SK-N-SH treated with all-trans-retinoic acid at 6 μM for 48 hours (cell line): Measurements from ENCODE around the gene SDHB.

Experiments
- ATAC-seq: fragments of 200-7000 bp; cut with Tn5 transposase; 3 replicates; pipeline ENCODE4 v1.9.1; 2020; ENCODE audit warnings: mild to moderate bottlenecking, moderate library complexity
- ARNTL ChIP-seq: fragments of 450-650 bp; formaldehyde crosslinking; IDR thresholded peaks from 2 replicates; pipeline ENCODE4 v1.5.0; 2020; ENCODE audit warnings: low read depth, mild to moderate bottlenecking, moderate library complexity, borderline replicate concordance
- BACH2 ChIP-seq: fragments of 250-450 bp; sonication (Bioruptor Pico); IDR thresholded peaks from 2 replicates; pipeline ENCODE4 v1.9.0; 2021; ENCODE audit warnings: mild to moderate bottlenecking, borderline replicate concordance
- CREB5 ChIP-seq: fragments of 250-450 bp; sonication (Bioruptor Pico); IDR thresholded peaks from 2 replicates; pipeline ENCODE4 v1.5.1; 2020; ENCODE audit warnings: low read depth, mild to moderate bottlenecking, moderate library complexity
- CSDC2 ChIP-seq: fragments of 250-450 bp; sonication (Bioruptor Pico); IDR thresholded peaks from 2 replicates; pipeline ENCODE4 v1.5.0; 2020; ENCODE audit warnings: mild to moderate bottlenecking, moderate library complexity
- CSRNP3 ChIP-seq: fragments of 250-450 bp; sonication (Bioruptor Pico); IDR thresholded peaks from 2 replicates; pipeline ENCODE4 v1.5.1; 2021; ENCODE audit warnings: mild to moderate bottlenecking, moderate library complexity
- ESRRG ChIP-seq: fragments of 250-450 bp; sonication (Bioruptor Pico); IDR thresholded peaks from 2 replicates; pipeline ENCODE4 v1.6.1; 2021; ENCODE audit warnings: mild to moderate bottlenecking
- GLIS3 ChIP-seq: fragments of 250-450 bp; sonication (Bioruptor Pico); IDR thresholded peaks from 2 replicates; pipeline ENCODE4 v1.5.0; 2020; ENCODE audit warnings: mild to moderate bottlenecking, moderate library complexity
- ISL1 ChIP-seq: fragments of 250-450 bp; sonication (Bioruptor Pico); IDR thresholded peaks from 2 replicates; pipeline ENCODE4 v2.1.2; 2022; ENCODE audit warnings: mild to moderate bottlenecking, moderate library complexity
- OSR1 ChIP-seq: fragments of 250-450 bp; sonication (Bioruptor Pico); IDR thresholded peaks from 2 replicates; pipeline ENCODE4 v1.8.0; 2022; ENCODE audit warnings: moderate library complexity, mild to moderate bottlenecking, inconsistent platforms
- PATZ1 ChIP-seq: fragments of 250-450 bp; sonication (Bioruptor Pico); IDR thresholded peaks from 2 replicates; pipeline ENCODE4 v1.8.0; 2020; ENCODE audit warnings: mild to moderate bottlenecking, moderate library complexity, borderline replicate concordance
- POU6F1 ChIP-seq: fragments of 250-450 bp; sonication (Bioruptor Pico); IDR thresholded peaks from 2 replicates; pipeline ENCODE4 v1.8.0; 2021; ENCODE audit warnings: low read depth, mild to moderate bottlenecking, moderate library complexity, borderline replicate concordance
- PPARA ChIP-seq: fragments of 250-450 bp; sonication (Bioruptor Pico); IDR thresholded peaks from 2 replicates; pipeline ENCODE4 v1.5.0; 2020; ENCODE audit warnings: mild to moderate bottlenecking, borderline replicate concordance
- RARB ChIP-seq: fragments of 250-450 bp; sonication (Bioruptor Pico); IDR thresholded peaks from 2 replicates; pipeline ENCODE4 v1.8.0; 2021; ENCODE audit warnings: mild to moderate bottlenecking, moderate library complexity
- SNAI2 ChIP-seq: fragments of 250-450 bp; sonication (Bioruptor Pico); IDR thresholded peaks from 2 replicates; pipeline ENCODE4 v1.5.0; 2020; ENCODE audit warnings: mild to moderate bottlenecking, moderate library complexity
- TCF4 ChIP-seq: fragments of 250-450 bp; sonication (Bioruptor Pico); IDR thresholded peaks from 2 replicates; pipeline ENCODE4 v1.8.0; 2021; ENCODE audit warnings: mild to moderate bottlenecking, moderate library complexity, borderline replicate concordance
- TOX ChIP-seq: fragments of 250-450 bp; sonication (Bioruptor Pico); IDR thresholded peaks from 2 replicates; pipeline ENCODE4 v1.8.0; 2021; ENCODE audit warnings: mild to moderate bottlenecking, moderate library complexity, borderline replicate concordance
- TSHZ2 ChIP-seq: fragments of 250-450 bp; sonication (Bioruptor Pico); IDR thresholded peaks from 2 replicates; pipeline ENCODE4 v1.5.0; 2020; ENCODE audit warnings: mild to moderate bottlenecking, moderate library complexity
- ZC3H10 ChIP-seq: fragments of 250-450 bp; sonication (Bioruptor Pico); IDR thresholded peaks from 2 replicates; pipeline ENCODE4 v1.5.1; 2021; ENCODE audit warnings: mild to moderate bottlenecking, moderate library complexity
- ZFP3 ChIP-seq: fragments of 250-450 bp; sonication (Bioruptor Pico); IDR thresholded peaks from 2 replicates; pipeline ENCODE4 v1.5.0; 2020; ENCODE audit warnings: mild to moderate bottlenecking, moderate library complexity
- ZNF565 ChIP-seq: fragments of 450-650 bp; formaldehyde crosslinking; conservative IDR thresholded peaks from 2 replicates; pipeline ENCODE4 v1.5.0; 2020; ENCODE audit warnings: low read depth, mild to moderate bottlenecking, moderate library complexity
- ZNF70 ChIP-seq: fragments of 450-650 bp; formaldehyde crosslinking; IDR thresholded peaks from 2 replicates; pipeline ENCODE4 v1.5.0; 2020; ENCODE audit warnings: mild to moderate bottlenecking, moderate library complexity
- ZNF8 ChIP-seq: fragments of 450-650 bp; formaldehyde crosslinking; IDR thresholded peaks from 2 replicates; pipeline ENCODE4 v1.5.0; 2020; ENCODE audit warnings: mild to moderate bottlenecking, moderate library complexity

The SDHB gene

GRCh38 chr1:17030206-17030605 lies 23.6 kb downstream of the SDHB start:
- TF ChIP-seq CREB5 (CRISPR knock-in tag): no peak
- no peak for TF ChIP-seq BACH2
- no peak for TF ChIP-seq TCF4 (CRISPR knock-in tag)
- no peak for TF ChIP-seq ZFP3
- no peak for TF ChIP-seq RARB (CRISPR knock-in tag)
- TF ChIP-seq GLIS3 (CRISPR knock-in tag): no peak
- TF ChIP-seq TOX (CRISPR knock-in tag): no peak
- no peak for TF ChIP-seq CSRNP3 (CRISPR knock-in tag)
- TF ChIP-seq POU6F1 (CRISPR knock-in tag): no peak
- no peak for TF ChIP-seq ZNF70 (CRISPR knock-in tag)
- TF ChIP-seq TSHZ2 (CRISPR knock-in tag): no peak
- no peak for TF ChIP-seq PPARA (CRISPR knock-in tag)
- no peak for TF ChIP-seq OSR1 (CRISPR knock-in tag)
- TF ChIP-seq ZC3H10 (CRISPR knock-in tag): no peak
- TF ChIP-seq ZNF565 (CRISPR knock-in tag): no peak
- no peak for TF ChIP-seq ESRRG (CRISPR knock-in tag)
- TF ChIP-seq CSDC2: no peak
- ATAC-seq: no peak

- TF ChIP-seq ZNF565 (CRISPR knock-in tag): no peak
- TF ChIP-seq ISL1: no peak
- no peak for TF ChIP-seq ZNF70 (CRISPR knock-in tag)
- no peak for TF ChIP-seq TOX (CRISPR knock-in tag)
- ATAC-seq: no peak
These were observed 25.1 kb downstream of the SDHB start for GRCh38 chr1:17028662-17029188.

GRCh38 chr1:17027900-17028299 lies 25.9 kb downstream of the SDHB start:
- no peak for ATAC-seq
- TF ChIP-seq ZFP3 (no peak), GLIS3 (CRISPR knock-in tag) (no peak), PATZ1 (CRISPR knock-in tag) (no peak), RARB (CRISPR knock-in tag) (no peak), ZNF565 (CRISPR knock-in tag) (no peak), CREB5 (CRISPR knock-in tag) (no peak), ZNF8 (CRISPR knock-in tag) (no peak), TCF4 (CRISPR knock-in tag) (no peak), ESRRG (CRISPR knock-in tag) (no peak), PPARA (CRISPR knock-in tag) (no peak), ARNTL (CRISPR knock-in tag) (no peak), ZC3H10 (CRISPR knock-in tag) (no peak), CSRNP3 (CRISPR knock-in tag) (no peak), BACH2 (no peak), OSR1 (CRISPR knock-in tag) (no peak), CSDC2 (no peak), SNAI2 (no peak), ISL1 (no peak)
